Trophoblast cell (in vitro differentiated cells and primary cell): ENCODE results near the gene ADSL.
A peak's percentile ranks its signal among the peaks of the same experiment; 100 is the strongest.
"Not testable (repeated sequence)": the region's sequence is repeated elsewhere in the genome, so short reads cannot be mapped to it uniquely, and the experiment has no call there.

Experiments used
- DNase-seq, 2 donors: peaks; one replicate each; pipeline ENCODE4 v3.0.0-alpha.2; 2016
- H2AFZ ChIP-seq: 2 replicates; pipeline ENCODE4 v1.6.1; 2013; ENCODE audit warnings: low read length, moderate library complexity, mild to moderate bottlenecking; ENCODE audit not compliant: insufficient read depth, poor library complexity
- H2AK5ac ChIP-seq: 2 replicates; pipeline ENCODE4 v1.6.1; 2013; ENCODE audit warnings: mild to moderate bottlenecking, low read length
- H2BK120ac ChIP-seq: 2 replicates; pipeline ENCODE4 v1.6.1; 2013; ENCODE audit warnings: low read length, mild to moderate bottlenecking, moderate library complexity; ENCODE audit not compliant: insufficient read depth, poor library complexity
- H2BK12ac ChIP-seq: 2 replicates; pipeline ENCODE4 v1.6.1; 2013; ENCODE audit warnings: mild to moderate bottlenecking, low read length, moderate library complexity
- H2BK5ac ChIP-seq: 2 replicates; pipeline ENCODE4 v1.6.1; 2013; ENCODE audit warnings: low read length, low read depth, moderate library complexity, mild to moderate bottlenecking; ENCODE audit not compliant: poor library complexity
- H3K14ac ChIP-seq: 2 replicates; pipeline ENCODE4 v1.6.1; 2013; ENCODE audit warnings: mild to moderate bottlenecking, low read length
- H3K18ac ChIP-seq: 2 replicates; pipeline ENCODE4 v1.6.1; 2013; ENCODE audit warnings: mild to moderate bottlenecking, low read length
- H3K23ac ChIP-seq: 2 replicates; pipeline ENCODE4 v1.6.1; 2013; ENCODE audit warnings: low read length
- H3K27ac ChIP-seq: 2 replicates; pipeline ENCODE4 v1.5.1; 2013; ENCODE audit warnings: low read depth, mild to moderate bottlenecking, inconsistent platforms, low read length, moderate library complexity
- H3K27me3 ChIP-seq: 2 replicates; pipeline ENCODE4 v1.6.1; 2013; ENCODE audit warnings: inconsistent platforms, mild to moderate bottlenecking, low read length, moderate library complexity; ENCODE audit not compliant: insufficient read depth
- H3K36me3 ChIP-seq, 2 experiments: 1 replicate in 1 of 2; 2 replicates in 1 of 2; pipeline ENCODE4 v1.6.1; 2013; ENCODE audit warnings: low read length in 2 of 2, mild to moderate bottlenecking in 2 of 2, moderate library complexity in 1 of 2; ENCODE audit not compliant: insufficient read depth in 2 of 2, control insufficient read depth in 1 of 2
- H3K4ac ChIP-seq: 2 replicates; pipeline ENCODE4 v1.6.1; 2013; ENCODE audit warnings: low read depth, mild to moderate bottlenecking, low read length, moderate library complexity
- H3K4me1 ChIP-seq, 2 experiments: 1 replicate in 1 of 2; 2 replicates in 1 of 2; pipeline ENCODE4 v1.6.1; 2013; ENCODE audit warnings: low read length in 2 of 2, mild to moderate bottlenecking in 2 of 2, moderate library complexity in 1 of 2; ENCODE audit not compliant: insufficient read depth in 2 of 2, control insufficient read depth in 1 of 2
- H3K4me2 ChIP-seq: 2 replicates; pipeline ENCODE4 v1.6.1; 2013; ENCODE audit warnings: inconsistent platforms, mild to moderate bottlenecking, low read length, moderate library complexity
- H3K4me3 ChIP-seq: 2 replicates; pipeline ENCODE4 v1.5.1; 2013; ENCODE audit warnings: mild to moderate bottlenecking, low read depth, low read length, inconsistent platforms
- H3K79me1 ChIP-seq: one replicate; pipeline ENCODE4 v1.6.1; 2013; ENCODE audit warnings: low read length
- H3K79me2 ChIP-seq: 2 replicates; pipeline ENCODE4 v1.6.1; 2013; ENCODE audit warnings: low read length, mild to moderate bottlenecking; ENCODE audit not compliant: control insufficient read depth, insufficient read depth, poor library complexity
- H3K9ac ChIP-seq: 2 replicates; pipeline ENCODE4 v1.6.1; 2013; ENCODE audit warnings: mild to moderate bottlenecking, low read length
- H3K9me3 ChIP-seq: 2 replicates; pipeline ENCODE4 v1.6.1; 2013; ENCODE audit warnings: low read depth, mild to moderate bottlenecking, control low read depth, inconsistent platforms, low read length; ENCODE audit not compliant: insufficient read depth
- H4K12ac ChIP-seq: 2 replicates; pipeline ENCODE4 v1.6.1; 2013; ENCODE audit warnings: low read depth, mild to moderate bottlenecking, low read length, moderate library complexity
- H4K8ac ChIP-seq: 2 replicates; pipeline ENCODE4 v1.6.1; 2013; ENCODE audit warnings: low read depth, mild to moderate bottlenecking, low read length, moderate library complexity
- H4K91ac ChIP-seq: one replicate; pipeline ENCODE4 v1.6.1; 2013; ENCODE audit warnings: low read depth, mild to moderate bottlenecking, low read length, moderate library complexity
- WGBS: extraction: QIAGEN DNeasy Blood & Tissue Kit; methylation state at CpG from one replicate; pipeline ENCODE4 v1.1.7; 2013; ENCODE audit warnings: missing lambda C conversion rate; ENCODE audit not compliant: insufficient read length, insufficient coverage; ENCODE audit errors: extremely low coverage; 5-methylcytosine and 5-hydroxymethylcytosine counted together

Gene ADSL

GRCh38 chr22:40310768-40311120, 35.6 kb upstream of the ADSL start:
- Histone ChIP-seq H4K8ac (no peak overlapping the region), H3K4me2 (no peak overlapping the region)
- WGBS = no CpG with 5 or more reads among the region's 5 CpGs

GRCh38 chr22:40311646-40312045, 34.7 kb upstream of the ADSL start:
- H4K8ac ChIP-seq, DNase-seq, H3K4me1 ChIP-seq, H3K27ac ChIP-seq, H2AK5ac ChIP-seq, H2BK120ac ChIP-seq, H3K4ac ChIP-seq, H2BK5ac ChIP-seq, H3K18ac ChIP-seq, H4K91ac ChIP-seq, H3K79me2 ChIP-seq, H3K9ac ChIP-seq, H2AFZ ChIP-seq, H3K14ac ChIP-seq, H3K27me3 ChIP-seq, H3K79me1 ChIP-seq, H4K12ac ChIP-seq, H3K23ac ChIP-seq, H2BK12ac ChIP-seq, H3K9me3 ChIP-seq, H3K4me3 ChIP-seq, H3K4me2 ChIP-seq: not testable (repeated sequence)
- no CpG with 5 or more reads among the region's 12 CpGs for WGBS
- peaks cover 20 to 35% of the 10 kb centered on the region in 2 experiments for H3K36me3 ChIP-seq

More at GRCh38 chr22:40310768-40311120, 35.6 kb upstream of the ADSL start:
- Histone ChIP-seq H3K4me1 (peaks cover 0 to 3% of the 10 kb centered on the region in 2 experiments), H3K79me2 (no peaks in the 10 kb centered on the region), H3K14ac (no peak overlapping the region), H2AK5ac (no peak overlapping the region), H4K12ac (no peak overlapping the region), H2BK5ac (no peak overlapping the region), H3K27me3 (no peaks in the 10 kb centered on the region), H2BK120ac (no peak overlapping the region), H3K4me3 (no peak overlapping the region), H3K27ac (no peak overlapping the region), H4K91ac (no peak overlapping the region), H3K18ac (no peak overlapping the region), H3K36me3 (peaks cover 15 to 30% of the 10 kb centered on the region in 2 experiments), H3K4ac (no peak overlapping the region), H2AFZ (no peak overlapping the region), H3K9ac (no peak overlapping the region), H3K23ac (no peak overlapping the region), H3K9me3 (no peaks in the 10 kb centered on the region), H2BK12ac (no peak overlapping the region), H3K79me1 (no peaks in the 10 kb centered on the region)
- peak; percentile 80 to 92 for DNase-seq

- Histone ChIP-seq H3K4me2 (no peak overlapping the region), H4K12ac (no peak overlapping the region), H2AK5ac (no peak overlapping the region), H3K79me2 (no peaks in the 10 kb centered on the region), H3K4ac (no peak overlapping the region), H3K9ac (no peak overlapping the region), H3K14ac (no peak overlapping the region), H2AFZ (no peak overlapping the region), H3K79me1 (no peaks in the 10 kb centered on the region), H3K9me3 (no peaks in the 10 kb centered on the region), H2BK120ac (no peak overlapping the region), H2BK5ac (no peak overlapping the region), H3K4me1 (peaks cover 0 to 3% of the 10 kb centered on the region in 2 experiments), H3K18ac (no peak overlapping the region), H3K27ac (no peak overlapping the region), H3K27me3 (no peaks in the 10 kb centered on the region), H3K23ac (no peak overlapping the region), H2BK12ac (no peak overlapping the region), H4K91ac (no peak overlapping the region), H3K4me3 (no peak overlapping the region), H3K36me3 (peaks cover 20 to 36% of the 10 kb centered on the region in 2 experiments), H4K8ac (no peak overlapping the region)
- no peak for DNase-seq
- no CpG with 5 or more reads among the region's 2 CpGs for WGBS
These were observed 34.2 kb upstream of the ADSL start for GRCh38 chr22:40312050-40312449.

GRCh38 chr22:40313007-40313406, 33.3 kb upstream of the ADSL start:
- no peaks in the 10 kb centered on the region for H3K79me2 ChIP-seq
- H4K12ac ChIP-seq = no peak overlapping the region
- H4K8ac ChIP-seq = no peak overlapping the region
- no peak overlapping the region for H3K14ac ChIP-seq
- H2BK5ac ChIP-seq = no peak overlapping the region
- no peak overlapping the region for H3K4me2 ChIP-seq
- H3K4me1 ChIP-seq = peaks cover 0 to 3% of the 10 kb centered on the region in 2 experiments
- H3K4ac ChIP-seq = no peak overlapping the region
- H3K36me3 ChIP-seq = peaks cover 21 to 41% of the 10 kb centered on the region in 2 experiments
- no peak overlapping the region for H3K4me3 ChIP-seq
- H3K27ac ChIP-seq = no peak overlapping the region
- H4K91ac ChIP-seq = no peak overlapping the region
- no peaks in the 10 kb centered on the region for H3K79me1 ChIP-seq
- no peak overlapping the region for H3K23ac ChIP-seq
- H2BK12ac ChIP-seq = no peak overlapping the region
- no peak overlapping the region for H2AK5ac ChIP-seq
- no peak overlapping the region for H3K9ac ChIP-seq
- H2AFZ ChIP-seq = no peak overlapping the region
- no peak overlapping the region for H3K18ac ChIP-seq
- no CpG with 5 or more reads among the region's 2 CpGs for WGBS
- DNase-seq = no peak
- H3K27me3 ChIP-seq = no peaks in the 10 kb centered on the region
- no peak overlapping the region for H2BK120ac ChIP-seq
- H3K9me3 ChIP-seq = no peaks in the 10 kb centered on the region
